GM19395 (cell line): Measurements from ENCODE around the gene GOSR1.
"Not testable (repeated sequence)": the region's sequence is repeated elsewhere in the genome, so short reads cannot be mapped to it uniquely, and the experiment has no call there.

Experiments
- ATAC-seq: cut with Tn5 transposase; IDR thresholded peaks from one replicate; pipeline ENCODE4 v1.9.1; 2021; ENCODE audit warnings: mild to moderate bottlenecking, moderate library complexity; ENCODE audit not compliant: unreplicated experiment

The GOSR1 gene

GRCh38 chr17:30503558-30503957 is 26.4 kb downstream of the GOSR1 start:
- no peak for ATAC-seq

GRCh38 chr17:30505868-30506417 is 28.7 kb downstream of the GOSR1 start:
- ATAC-seq = no peak

GRCh38 chr17:30506481-30506880 is 29.3 kb downstream of the GOSR1 start:
- no peak for ATAC-seq

GRCh38 chr17:30513346-30513745 is 36.1 kb downstream of the GOSR1 start:
- no peak for ATAC-seq

- ATAC-seq = no peak
Observed at GRCh38 chr17:30514895-30515596, 37.8 kb downstream of the GOSR1 start.

- no peak for ATAC-seq
Observed at GRCh38 chr17:30517786-30518185, 40.6 kb downstream of the GOSR1 start.

- ATAC-seq = no peak
Observed at GRCh38 chr17:30519166-30519565, 42.0 kb downstream of the GOSR1 start.

GRCh38 chr17:30519707-30520106 is 42.5 kb downstream of the GOSR1 start:
- no peak for ATAC-seq

GRCh38 chr17:30520436-30520835 is 43.2 kb downstream of the GOSR1 start:
- ATAC-seq = no peak

GRCh38 chr17:30520882-30521281 is 43.7 kb downstream of the GOSR1 start:
- no peak for ATAC-seq

GRCh38 chr17:30521766-30522165 is 44.6 kb downstream of the GOSR1 start:
- ATAC-seq = no peak

- not testable (repeated sequence) for ATAC-seq
Observed at GRCh38 chr17:30523236-30523635, 46.0 kb downstream of the GOSR1 start.

GRCh38 chr17:30524847-30525246 is 47.6 kb downstream of the GOSR1 start:
- ATAC-seq = no peak

- ATAC-seq = no peak
Observed at GRCh38 chr17:30526401-30526800, 49.2 kb downstream of the GOSR1 start.

GRCh38 chr17:30528701-30529100 is 51.5 kb downstream of the GOSR1 start:
- ATAC-seq = not testable (repeated sequence)

- no peak for ATAC-seq
Observed at GRCh38 chr17:30530346-30531025, 53.3 kb downstream of the GOSR1 start.

GRCh38 chr17:30532871-30533270 is 55.7 kb downstream of the GOSR1 start:
- ATAC-seq = no peak

- ATAC-seq = no peak
Observed at GRCh38 chr17:30534298-30534697, 57.1 kb downstream of the GOSR1 start.

GRCh38 chr17:30534938-30535921 is 58.0 kb downstream of the GOSR1 start:
- ATAC-seq = no peak

GRCh38 chr17:30536846-30537245 is 59.6 kb downstream of the GOSR1 start:
- not testable (repeated sequence) for ATAC-seq

- not testable (repeated sequence) for ATAC-seq
Observed at GRCh38 chr17:30537667-30538066, 60.5 kb downstream of the GOSR1 start.
